SIG-M5 (cell line): ENCODE results near the gene PPP1R2.
"Not testable (repeated sequence)": the region's sequence is repeated elsewhere in the genome, so short reads cannot be mapped to it uniquely, and the experiment has no call there.

Experiments
- DNase-seq: peaks from one replicate; lab custom pipeline; 2025; lab: John Stamatoyannopoulos, UW

Gene PPP1R2

DNA sequence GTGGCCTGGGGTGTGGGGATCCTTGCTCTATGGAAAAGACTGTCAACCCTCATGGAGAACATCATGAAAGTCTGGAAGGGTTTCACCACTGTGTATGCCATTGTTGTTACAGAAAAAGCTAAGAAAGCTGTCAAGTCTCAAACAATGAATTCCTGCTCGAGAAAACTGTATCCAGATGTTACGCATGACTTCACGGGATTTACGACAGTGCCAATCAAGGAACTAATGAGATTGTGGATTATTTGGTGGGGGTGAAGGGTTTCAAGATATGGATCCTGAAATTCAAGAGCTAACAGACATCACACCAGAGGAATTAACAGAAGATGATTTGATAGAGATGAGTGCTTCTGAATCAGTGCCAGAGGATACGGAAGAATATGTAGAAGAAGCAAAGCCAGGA lies 7.8 kb downstream of the PPP1R2 start:
- DNase-seq, result no peak

- DNase-seq, result no peak
Observed at GRCh38 chr3:195532834-195533233, 10.3 kb downstream of the PPP1R2 start.

DNA sequence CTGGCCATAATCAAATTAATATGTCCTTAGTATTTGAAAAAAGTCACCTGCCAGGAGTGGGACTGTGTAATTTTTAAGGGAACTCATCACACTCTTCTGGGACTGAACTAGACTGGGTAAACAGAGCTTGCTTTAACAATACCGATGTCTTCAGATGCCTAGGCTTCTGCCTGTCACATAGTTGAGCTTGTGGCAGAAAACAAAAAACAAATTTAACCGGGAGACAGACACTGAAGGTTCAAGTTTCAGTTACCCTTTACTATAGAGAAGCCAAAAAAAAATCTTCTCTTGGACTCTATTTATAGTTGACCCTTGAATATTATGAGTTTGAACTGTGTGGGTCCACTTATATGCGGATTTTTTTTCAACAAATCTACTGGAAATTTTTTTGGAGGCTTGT lies 10.8 kb downstream of the PPP1R2 start:
- DNase-seq, result no peak

DNA sequence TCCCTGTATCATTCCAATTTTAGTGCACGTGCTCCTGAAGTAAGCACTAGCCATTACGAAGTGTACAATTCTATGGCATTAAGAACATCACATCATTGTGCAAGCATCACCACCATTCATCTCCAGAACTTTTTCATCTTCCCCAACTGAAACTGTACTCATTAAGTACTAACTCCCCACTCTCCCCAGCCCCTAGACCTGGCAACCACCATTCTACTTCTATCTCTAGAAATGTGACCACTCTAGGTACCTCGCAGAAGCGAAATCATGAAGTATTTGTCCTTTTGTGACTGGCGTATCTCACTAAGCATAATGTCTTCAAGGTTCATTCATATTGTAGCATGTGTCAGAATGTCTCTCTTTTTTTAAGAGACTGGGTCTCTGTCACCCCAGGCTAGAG lies 11.4 kb downstream of the PPP1R2 start:
- no peak for DNase-seq

DNA sequence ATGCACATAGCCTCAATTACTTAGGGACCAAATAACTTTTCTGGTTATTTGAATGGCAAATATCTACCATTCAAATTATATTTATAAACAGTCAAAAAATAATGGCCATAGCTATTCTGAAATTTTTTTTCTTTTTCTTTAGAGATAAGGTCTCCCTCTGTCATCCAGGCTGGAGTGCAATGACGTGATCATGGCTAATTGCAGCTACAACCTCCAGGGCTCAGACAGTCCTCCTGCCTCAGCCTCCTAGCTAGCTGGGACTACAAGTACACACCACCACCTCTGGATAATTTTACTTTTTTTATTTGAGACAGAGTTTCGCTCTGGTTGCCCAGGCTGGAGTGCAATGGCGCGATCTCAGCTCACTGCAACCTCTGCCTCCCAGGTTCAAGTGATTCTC lies 16.6 kb downstream of the PPP1R2 start:
- no peak for DNase-seq

- no peak for DNase-seq
Observed at GRCh38 chr3:195524171-195524896, 18.8 kb downstream of the PPP1R2 start.

GRCh38 chr3:195522254-195523023 lies 20.7 kb downstream of the PPP1R2 start:
- DNase-seq, result no peak

- DNase-seq, result no peak
Observed at GRCh38 chr3:195517030-195517429, 26.1 kb downstream of the PPP1R2 start.

DNA sequence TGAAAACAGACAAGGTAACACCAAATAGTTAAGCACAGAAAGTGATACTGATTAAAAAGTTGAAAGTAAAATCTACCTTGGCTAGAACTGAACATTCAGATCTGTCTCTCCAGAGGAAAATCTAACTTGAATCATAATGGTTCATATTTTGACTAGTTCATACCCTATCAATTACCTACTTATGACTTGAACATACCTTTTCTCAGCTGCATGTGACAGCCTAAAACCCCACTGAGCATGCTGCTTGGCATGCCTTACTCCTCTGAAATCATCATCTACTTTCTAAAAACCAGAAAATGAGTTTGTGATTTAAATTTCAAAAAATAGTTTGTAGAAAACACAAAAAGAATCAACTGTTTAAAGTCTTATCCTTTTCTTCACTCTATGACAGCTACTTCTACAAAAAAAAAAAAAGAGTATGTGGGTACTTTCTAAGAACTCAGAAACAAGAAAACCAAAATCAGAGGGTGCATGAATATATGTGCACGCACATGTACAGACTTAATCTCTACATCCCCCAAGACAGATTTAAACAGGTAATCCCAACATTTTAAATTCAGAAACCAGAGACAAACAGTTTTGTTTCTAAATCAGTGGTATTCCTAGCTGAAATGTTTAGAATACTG lies 28.4 kb downstream of the PPP1R2 start:
- not testable (repeated sequence) for DNase-seq

DNA sequence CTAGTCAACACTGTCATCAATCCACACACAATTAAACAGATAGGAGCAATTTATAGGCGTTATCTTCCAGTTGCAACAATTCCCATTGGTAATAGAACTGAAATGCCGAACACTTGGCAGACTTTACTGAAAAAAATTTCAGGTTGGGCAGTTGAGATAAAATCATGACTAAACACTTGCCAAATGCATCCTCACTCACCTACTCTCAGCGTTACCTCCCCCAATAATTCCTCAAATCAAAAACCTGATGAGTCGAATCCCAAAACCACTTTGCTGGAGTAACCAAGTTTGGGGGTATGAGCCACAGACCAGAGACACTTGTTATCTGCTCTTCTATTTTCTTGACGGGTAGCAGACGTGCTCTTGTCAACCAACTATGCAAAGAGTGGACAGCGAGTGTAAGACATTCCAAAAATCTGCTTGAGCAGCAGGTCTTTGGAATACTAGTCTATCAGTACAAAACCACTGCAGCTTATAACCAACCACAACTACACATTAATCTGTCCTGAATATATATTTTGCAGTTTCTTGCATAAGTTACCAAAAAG lies 30.3 kb downstream of the PPP1R2 start:
- DNase-seq, result no peak

DNA sequence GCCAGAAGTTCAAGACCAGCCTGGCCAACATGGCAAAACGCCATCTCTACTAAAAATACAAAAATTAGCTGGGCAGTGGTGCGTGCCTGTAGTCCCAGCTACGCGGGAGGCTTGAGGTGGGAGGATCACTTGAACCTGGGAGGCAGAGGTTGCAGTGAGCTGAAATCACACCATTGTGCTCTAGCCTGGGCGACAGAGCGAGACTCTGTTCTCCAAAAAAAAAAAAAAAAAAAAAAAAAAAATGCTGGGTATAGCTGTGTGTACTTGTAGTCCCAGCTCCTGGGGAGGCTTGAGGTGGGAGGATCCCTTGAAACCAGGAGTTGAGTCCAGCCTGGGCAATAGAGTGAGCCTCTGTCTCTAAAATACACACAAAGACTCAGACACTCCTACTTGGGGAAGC lies 32.0 kb downstream of the PPP1R2 start:
- no peak for DNase-seq

- no peak for DNase-seq
Observed at GRCh38 chr3:195508185-195508584, 34.9 kb downstream of the PPP1R2 start.

GRCh38 chr3:195475614-195476013 lies 67.5 kb downstream of the PPP1R2 start:
- DNase-seq, result no peak

DNA sequence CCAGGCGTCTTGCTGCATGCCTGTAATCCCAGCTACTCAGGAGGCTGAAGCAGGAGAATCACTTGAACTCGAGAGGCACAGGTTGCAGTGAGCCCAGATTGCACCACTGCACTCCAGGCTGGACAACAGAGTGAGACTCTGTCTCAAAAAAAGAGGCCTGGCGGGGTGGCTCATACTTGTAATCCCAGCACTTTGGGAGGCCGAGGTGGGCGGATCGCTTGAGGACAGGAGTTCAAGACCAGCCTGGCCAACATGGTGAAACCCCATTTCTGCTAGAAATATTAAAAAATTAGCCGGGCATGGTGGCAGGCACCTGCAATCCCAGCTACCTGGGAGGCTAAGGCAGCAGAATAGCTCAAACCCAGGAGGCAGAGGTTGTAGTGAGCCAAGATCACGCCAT lies 68.0 kb downstream of the PPP1R2 start:
- not testable (repeated sequence) for DNase-seq

- no peak for DNase-seq
Observed at GRCh38 chr3:195468841-195469240, 74.3 kb downstream of the PPP1R2 start.

GRCh38 chr3:195468391-195468776 lies 74.7 kb downstream of the PPP1R2 start:
- no peak for DNase-seq

- DNase-seq, result no peak
Observed at GRCh38 chr3:195467641-195468390, 75.3 kb downstream of the PPP1R2 start.

DNA sequence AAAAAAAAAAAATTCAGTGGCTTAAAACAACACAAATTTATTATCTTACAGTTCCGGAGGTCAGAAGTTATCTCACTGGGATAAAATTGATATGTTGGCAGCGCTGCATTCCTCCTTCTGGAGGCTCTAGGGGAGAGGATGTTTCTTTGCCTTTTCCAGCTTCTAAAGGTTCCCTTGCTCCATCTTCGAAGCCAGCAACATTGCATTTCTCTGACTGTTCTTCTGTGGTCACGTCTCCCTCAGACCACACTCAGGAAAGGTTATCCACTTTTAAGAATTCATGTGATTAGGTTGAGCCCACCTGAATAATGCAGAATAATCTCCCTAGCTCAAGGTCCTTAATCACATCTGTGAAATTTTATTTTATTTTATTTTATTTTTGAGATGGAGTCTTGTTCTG lies 76.9 kb downstream of the PPP1R2 start:
- no peak for DNase-seq
